SW 1271 (cell line): ENCODE data around the gene COL4A6.

Experiments
- DNase-seq, 2 experiments: peaks; one replicate each; lab custom pipeline; 2025; lab: John Stamatoyannopoulos, UW

Gene COL4A6

DNA sequence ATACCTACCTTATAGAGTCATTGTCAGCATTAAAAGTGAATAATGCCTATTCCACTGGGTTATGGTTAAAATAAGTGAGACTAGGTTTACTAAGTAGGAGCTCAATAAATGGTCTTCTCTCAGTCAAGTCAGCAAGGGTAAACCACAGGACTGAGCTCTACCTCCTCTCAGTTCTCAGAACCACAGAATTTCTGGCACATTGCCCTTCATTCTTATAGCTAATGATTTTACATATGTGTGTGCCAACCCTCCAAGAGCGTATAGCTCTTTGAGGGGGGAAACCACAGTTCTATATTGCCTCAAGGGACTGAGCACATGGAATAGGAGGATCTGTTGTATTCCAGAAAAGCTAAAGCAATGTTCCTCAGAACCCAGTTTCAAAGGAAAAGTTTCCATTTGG, 221.8 kb downstream of the COL4A6 start:
- no peak for DNase-seq

DNA sequence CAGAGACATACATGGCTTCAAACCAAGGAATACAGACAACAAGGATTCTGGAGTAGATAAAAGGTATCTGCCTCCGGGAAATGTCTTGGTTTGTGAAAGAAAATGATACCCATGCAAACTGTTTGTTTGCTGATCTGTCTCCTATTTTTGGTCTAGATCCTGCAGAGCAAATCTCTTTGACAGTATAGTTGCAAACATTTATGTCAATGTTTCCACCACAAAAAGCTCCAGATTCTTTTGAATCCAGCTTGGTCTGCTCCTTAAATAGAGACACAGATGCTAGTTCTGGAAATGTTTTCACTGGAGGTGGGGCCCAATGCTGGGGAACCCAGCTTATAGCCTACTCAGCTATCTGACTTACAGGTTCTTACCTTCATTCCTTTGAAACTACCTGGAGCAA, 226.9 kb downstream of the COL4A6 start:
- DNase-seq, result no peak

DNA sequence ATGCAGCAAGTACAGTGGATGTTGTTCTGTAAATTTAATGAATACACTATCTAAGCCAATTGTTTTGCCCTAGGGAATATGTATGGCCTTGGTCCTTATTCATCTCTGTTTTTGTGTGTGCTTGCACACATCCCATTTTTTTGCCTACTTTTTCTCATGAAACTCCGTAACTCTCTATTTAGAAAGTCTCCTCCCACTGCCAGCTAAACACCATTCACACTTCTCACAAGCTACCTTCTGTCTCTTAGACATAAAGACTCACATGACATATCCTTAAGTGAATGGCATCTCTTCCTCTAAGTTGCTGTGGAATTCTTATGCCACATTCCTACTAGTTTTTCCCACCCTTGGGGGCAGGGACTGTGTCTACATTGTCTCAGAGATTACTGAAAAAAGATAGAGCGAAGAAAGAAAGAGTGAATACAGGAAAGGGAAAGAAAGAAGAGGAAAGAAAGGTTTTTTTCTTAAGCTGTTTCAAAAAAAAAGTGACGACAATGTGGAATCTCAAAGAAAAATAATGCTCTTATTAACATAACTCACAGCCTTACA, 229.1 kb downstream of the COL4A6 start:
- no peak for DNase-seq

DNA sequence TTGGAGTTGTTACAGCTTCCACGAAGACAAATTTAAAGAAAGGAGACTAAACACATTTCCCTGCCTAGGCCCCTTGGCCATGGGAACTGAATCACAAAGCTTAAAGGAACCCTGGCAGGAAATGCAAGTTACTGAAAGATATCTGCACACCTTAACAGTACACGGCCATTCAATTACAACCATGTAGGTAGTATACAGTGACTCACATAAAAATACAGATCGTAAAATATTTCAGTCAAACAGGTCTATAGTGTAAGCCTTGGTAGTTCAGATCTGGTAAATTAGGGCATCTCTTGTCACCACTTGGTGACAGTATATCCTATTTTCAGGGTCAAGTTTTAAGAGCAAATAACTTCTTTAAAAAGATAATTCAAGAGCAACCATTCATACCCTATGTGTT, 234.7 kb downstream of the COL4A6 start:
- DNase-seq, result no peak

DNA sequence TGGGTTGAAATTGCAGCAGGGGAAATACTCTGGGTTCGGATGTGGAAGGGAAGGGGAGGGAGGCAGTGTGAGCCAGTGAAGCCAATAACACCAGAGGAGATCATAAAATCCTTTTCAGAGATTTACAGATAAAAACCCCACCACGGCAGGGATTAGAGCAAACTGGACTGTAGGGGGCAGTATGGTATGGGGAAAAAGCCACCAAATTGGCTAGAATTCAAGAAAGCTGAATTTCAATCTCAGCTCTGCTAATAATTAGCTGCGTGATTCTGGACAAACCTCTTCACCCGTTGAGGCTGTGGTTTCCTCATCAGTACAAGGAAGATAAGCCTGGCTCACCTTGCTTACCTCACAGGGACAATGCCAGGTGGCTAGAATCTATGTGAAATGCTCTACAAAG, 238.5 kb downstream of the COL4A6 start:
- peak in 1 of 2 experiments; percentile 4 for DNase-seq

DNA sequence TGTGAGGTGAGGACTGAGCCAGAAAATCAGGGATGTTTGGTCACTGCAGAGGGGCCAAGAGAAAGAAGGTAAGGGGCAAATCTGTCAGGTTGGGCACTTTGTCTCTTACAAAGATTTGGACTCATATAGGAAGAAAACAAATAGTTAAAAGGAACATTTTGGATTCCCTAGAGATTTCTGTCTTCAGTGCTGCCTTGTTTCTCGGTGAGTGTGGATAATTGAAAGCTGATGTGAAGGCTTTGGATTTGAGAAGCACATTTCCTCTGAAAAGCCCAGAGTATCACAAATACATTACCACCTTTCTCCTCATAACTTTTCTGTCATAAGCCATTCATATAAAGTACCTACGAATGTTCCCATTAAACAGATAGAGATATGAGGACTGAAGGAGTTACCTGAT, 239.2 kb downstream of the COL4A6 start:
- DNase-seq, result no peak

DNA sequence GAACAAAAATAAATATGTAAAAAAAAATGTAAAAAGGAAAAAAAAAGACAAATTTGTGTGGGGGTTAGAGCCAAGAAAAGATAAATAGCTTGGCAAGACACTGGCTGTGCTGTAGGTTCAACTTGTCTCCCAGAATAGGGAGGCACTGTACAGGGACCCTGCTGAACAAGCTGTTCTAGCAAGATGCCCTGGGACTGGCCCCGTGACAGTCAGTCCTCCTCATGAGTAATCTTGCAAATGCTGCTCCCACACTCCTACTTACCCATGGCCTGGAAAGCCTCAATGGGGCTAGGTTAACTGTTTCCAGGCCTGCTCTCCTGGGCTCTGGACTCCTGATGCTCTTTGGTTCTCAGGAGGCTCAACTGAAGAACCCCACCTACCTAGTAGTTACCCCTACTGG, 239.8 kb downstream of the COL4A6 start:
- no peak for DNase-seq

DNA sequence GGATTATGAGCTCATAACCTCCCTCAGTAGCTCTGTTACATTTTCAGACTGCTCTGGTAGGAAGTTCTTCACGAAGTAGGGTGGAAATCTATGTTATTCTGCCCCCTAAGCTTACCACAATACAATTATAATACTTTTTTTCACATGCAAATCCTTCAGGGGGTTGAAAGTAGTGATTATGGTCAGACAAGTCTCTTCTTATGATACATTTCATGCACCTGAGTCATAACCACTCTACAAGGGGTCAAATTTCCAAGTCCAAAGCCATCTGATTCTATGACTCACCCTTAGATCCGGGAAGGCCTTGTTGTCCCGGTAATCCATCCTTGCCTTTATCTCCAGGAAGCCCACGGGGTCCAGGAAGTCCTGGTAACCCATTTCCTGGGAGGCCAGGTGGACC, 251.4 kb downstream of the COL4A6 start:
- peak in 1 of 2 experiments; percentile 25 for DNase-seq

DNA sequence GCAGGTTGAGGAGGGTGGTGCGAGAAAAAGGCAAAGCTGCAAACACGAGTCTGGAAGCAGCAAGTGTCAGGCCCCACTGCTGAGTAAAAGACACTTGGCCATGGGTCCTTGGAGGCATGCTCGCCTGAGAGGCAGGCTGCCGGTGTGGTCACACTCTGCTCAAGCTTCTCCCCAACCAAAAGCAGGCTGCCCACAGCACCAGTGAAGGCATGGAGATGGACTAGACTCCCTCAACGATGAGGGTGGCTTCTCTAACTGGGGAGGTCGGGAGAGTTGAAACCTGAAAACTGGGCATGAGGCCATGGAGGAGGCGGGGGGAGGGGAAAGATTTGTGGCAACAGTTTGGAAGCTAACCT, 260.1 kb downstream of the COL4A6 start:
- no peak for DNase-seq

DNA sequence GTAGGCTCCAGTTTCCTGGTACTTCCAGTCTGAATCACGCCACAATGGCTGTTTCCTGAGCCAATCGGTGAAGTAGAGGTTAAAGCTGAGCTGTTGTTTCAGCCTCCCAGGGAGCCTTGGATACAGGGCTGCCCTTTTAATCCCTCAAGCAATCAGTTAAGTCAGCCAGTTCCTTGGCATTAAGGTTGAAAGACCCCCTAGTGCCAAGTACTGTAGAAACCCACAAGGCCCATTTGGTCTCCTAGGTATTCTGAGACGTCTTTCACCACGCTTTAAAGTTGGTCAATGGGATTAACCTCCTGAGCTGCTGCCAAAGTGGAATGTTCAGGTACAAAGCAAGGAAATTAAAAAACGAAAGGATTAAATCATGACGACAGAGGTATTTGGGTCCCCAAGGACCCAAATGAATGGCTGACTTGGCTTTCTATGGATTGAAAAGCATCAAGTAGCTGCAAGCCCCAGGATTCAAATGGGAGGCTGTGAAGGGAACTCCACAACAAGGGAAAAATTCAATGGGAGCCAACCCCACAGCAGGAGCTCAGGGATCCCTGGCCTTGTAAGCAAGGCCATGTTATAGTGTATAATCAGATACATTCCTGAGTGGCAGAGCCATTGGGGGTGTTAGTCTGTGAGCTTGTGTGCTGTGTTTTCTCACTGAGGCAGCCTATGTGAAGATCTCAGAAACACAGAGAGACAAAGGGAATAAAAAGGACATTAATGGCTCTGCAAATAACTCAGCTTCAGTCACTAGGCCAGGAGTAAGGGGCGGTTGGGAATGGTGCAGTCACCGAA, 260.7 kb downstream of the COL4A6 start:
- DNase-seq, result no peak

DNA sequence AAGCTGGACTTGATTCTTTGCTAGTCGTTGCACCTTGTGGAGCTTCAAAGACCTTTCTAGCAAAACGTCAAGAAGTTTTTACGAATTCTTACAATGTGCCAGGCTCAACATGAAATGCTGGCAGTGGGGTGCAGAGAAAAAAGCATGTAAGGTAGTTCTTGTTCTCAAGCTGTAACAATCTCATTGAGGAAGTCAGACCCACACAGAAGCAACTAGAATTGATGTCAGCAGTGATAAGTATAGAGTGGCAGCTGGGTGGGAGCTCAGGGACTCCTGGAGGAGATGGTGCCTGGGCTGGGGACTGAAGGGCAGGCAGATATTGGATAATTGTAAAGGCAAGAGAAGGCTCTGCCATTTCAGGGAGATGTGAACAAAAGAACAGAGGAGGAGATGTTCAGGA, 264.3 kb downstream of the COL4A6 start:
- no peak for DNase-seq

DNA sequence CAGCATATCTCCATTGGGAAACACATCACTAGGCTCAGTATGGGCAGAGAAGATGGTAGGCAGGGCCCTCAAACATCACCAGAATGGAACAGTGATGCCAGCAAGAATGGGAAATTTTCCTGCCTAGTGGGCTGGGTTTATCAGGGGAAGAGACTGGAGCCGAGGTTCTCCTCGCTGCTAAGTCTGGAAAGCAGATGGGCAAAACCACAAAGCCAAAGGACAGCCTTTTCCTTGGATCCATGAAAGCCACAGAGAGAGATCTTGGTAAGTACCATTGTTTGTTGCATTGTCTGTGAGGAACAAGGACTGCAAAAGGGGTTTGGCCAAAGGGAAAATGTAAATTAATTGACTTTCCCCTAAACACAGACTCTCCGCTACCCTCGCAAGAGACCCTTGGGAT, 266.6 kb downstream of the COL4A6 start:
- DNase-seq, result no peak

DNA sequence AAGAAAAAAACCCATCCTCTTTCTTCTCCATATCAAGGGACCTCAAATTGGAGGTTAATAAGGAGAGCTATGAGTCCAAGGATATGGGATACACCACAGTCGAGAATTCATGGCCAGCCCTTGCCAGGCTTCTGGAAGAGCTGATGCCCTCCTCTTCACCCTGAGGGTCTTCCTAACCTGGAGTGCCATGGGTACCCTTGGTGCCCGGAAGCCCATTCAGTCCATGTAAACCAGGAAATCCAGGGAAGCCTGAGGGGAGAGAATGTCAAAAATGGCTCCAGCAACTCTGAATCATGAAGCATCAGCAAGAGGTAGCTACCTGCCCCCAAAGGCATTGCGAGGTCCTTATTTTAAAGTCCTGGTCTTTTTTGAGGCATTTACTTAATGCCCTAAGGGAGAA, 268.5 kb downstream of the COL4A6 start:
- no peak for DNase-seq

DNA sequence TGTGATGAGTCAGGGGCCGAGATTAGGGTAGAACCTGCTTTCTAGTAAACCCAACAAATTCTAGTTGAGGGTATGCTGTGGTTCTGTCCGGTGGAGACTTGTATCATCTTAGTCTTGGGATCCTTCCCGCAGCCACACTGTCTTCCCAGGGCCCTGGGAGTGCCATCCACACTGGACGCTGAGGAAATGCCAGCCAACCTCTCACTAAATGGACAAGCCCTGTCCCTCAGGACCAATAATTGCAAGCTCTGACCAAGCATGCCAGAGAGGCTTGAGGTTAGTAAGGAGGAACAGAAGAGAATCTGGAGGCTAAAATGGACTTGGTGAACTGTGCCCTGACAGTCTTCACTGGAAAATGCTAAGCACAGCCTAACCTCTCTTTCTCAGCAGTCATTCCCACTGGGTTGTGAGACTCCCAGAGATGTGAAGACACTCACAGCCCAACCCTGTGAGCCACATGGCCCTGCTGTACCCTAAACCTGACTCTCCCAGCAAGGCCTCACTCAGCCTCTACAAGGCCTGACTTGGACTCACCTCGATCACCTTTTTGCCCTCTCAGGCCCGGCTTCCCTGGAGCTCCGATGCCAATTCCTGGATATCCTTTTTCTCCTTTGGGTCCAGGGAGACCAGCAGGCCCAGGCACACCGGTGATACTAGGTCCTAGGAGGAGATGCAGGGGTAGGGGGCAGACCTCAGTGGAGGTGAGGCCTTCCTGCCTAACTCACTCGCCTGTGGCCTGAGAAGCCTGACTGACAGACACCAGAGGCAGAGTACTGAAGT, 269.1 kb downstream of the COL4A6 start:
- DNase-seq, result no peak

DNA sequence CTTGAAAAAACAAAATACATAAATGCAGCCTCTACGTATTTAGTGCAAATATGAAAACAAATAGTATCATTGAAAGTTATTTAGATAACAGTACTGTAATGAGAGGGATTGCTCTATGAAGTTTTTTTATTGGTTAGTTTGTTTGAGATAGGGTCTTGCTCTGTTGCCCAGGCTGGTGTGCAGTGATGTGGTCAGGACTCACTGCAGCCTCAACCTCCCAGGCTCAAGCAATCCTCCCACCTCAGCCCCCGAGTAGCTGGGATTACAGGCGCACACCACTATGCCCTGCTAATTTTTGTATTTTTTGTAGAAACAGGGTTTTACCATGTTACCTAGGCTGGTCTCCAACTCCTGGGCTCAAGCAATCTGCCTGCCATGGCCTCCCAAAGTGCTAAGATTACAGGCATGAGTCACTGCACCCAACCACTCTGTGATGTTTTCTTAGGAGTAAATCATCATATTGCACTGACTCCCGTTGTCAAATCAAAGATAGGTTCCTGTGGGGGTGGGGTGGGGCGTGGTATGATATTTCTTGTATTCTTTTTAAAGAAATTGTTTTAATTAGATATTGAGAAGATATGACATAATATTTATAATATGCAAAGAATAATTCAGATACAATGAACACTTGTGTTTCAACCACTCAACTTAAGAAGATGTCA, 270.9 kb downstream of the COL4A6 start:
- peak in 1 of 2 experiments; percentile 1 for DNase-seq

DNA sequence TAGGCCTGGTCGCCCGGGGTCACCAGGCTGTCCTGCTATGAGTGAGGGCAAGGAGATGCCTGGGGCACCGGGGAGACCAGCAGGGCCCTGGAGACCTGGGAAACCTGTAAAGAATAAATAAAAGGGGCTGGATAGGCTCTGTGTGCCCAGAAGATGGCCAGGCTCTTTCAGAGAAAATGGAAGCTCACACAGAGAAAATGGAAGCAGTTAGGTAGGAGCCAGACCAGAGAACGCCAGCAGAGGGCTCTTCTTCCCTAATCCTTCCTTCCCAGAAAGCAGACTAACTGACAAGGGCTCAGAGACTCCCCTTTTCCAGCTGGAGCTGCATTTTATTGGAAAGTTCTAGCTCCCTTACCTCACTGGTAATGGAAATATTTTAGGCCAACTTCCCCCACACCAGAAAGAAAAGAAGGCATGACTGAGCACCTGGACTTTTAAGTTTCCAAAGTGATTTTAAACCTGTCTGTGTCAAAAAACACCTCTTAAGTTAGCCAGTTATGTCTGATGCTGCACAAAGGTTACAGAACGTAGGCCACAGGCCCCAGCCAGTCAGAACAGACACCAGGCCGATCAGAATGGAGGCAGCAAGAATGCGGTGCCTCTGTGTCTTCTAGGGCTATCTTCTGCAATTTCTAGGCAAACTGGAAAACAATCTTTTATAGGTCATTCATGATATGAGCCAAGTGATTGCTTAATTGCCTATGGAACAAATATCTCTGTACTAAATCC, 272.7 kb downstream of the COL4A6 start:
- peak in 1 of 2 experiments; percentile 4 for DNase-seq

DNA sequence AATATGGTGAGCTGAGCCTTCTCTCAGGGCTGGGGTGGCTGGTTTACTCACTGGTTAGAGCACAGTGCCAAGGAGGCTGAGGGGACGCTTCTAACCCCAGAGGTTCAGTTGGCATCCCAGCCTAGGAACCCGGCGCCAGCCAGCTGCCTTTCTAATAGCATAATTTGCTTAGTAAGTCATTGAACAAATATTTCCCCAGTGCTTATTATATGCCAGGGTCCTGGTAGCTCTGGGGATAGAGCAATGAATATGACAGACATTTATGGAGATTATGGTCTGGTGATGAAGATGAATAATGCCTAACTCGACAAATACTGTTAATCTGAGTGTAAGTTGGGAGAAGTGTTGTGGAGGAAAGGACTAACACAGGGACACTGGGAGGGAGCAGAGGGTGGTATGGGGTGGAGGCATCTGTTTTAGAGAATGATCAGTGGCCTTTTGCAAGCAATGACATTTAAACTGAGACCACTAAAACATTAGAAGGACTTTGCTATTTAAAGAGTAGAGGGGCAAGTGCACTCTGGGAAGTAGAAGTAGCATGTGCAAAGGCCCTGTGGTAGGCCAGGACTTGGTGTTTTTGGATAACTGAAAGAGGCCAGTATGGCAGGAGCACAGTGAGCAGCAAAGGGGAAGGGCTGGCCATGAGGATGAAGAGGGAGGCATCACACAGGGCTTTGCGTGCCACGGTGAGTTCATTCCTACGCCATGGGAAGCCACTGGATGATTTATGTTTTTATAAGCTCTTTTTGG, 274.7 kb downstream of the COL4A6 start:
- no peak for DNase-seq

DNA sequence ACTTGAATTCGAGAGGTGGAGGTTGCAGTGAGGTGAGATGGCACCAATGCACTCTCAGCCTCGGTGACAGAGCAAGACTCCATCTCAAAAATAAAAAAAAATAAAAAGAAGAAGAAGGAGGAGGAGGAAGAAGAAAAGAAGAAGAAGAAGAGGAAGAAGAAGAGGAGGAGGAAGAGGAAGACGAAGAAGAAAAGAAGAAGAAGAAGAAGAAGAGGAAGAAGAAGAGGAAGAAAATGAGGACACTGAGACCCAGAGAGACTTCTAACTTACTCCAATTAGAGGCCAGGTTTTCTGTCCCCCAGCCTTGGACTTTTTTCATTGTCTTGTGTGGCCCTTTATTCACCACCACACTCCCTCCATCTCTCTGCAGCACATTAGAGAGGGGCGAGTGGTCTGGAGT, 276.0 kb downstream of the COL4A6 start:
- DNase-seq, result no peak

DNA sequence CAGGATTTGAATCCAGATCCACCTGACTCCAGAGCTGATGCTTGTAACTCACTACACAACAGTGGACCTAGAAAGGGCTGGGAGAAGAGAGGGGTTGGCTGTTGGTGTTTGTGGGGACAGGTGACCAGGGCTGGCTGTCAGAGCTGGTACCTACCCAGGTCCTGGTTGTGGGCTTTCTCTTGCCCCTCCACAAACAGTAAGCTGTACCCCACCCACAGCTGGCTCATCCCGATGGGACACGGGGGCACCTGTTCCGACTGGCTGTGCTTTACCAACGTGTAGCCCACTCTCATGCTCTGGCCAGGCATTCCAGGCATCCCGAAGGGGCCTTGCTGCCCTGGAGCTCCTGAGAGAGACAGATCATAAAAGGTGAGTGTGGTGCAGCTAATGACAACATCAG, 277.9 kb downstream of the COL4A6 start:
- no peak for DNase-seq

DNA sequence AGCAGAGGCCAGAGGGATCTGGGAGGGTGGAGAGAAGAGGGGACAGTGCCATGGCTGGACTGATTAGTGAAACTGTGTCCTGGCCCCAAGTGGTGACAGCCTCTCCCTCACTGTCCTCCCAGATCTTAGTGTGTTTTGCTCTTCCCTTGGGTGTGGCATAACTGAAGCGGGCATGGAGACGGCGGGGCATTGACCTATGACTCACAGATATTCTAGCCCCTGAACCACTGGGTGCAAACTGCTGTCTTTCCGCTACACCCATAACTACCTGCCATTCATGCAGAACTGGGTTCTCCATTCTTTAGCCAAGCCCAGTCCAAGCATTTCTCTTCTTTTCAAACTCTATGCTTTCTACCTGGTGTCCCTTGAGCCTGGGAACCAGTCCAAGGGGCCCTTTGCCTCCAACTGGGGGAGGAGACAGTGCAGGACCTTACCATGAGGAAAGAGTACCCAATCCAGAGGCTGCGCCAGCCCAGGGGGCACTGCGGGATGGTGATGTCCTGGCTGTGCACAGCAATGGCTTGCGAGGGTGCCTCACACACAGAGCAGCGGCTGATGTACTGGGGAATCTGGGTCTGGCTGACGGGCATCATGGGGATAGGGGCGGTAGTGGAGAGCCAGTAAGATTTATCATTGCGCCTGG, 279.1 kb downstream of the COL4A6 start:
- DNase-seq, result no peak

DNA sequence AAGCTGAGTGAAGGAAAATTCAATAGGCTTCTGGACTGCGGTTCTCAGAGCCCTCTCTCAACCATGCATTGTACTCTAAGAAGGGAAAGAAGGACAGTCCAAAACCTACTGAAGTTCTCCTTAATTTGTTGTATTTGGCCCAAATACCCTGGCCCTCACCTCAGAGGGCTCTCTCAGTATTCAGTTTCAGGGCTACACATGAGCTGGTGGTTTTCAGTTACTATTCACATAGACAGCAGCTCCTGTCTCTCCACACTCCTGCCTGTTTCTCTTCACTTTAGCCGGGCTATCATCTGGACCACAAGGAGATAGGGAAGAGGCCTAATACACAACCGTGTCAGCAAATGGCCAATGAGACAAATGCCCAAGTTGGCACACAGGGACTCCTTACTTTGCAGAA, 280.6 kb downstream of the COL4A6 start:
- no peak for DNase-seq
